ENCODE measurements around the gene PDCD11.
A peak's percentile ranks its signal among the peaks of the same experiment; 100 is the strongest.
"Not testable (repeated sequence)": the region's sequence is repeated elsewhere in the genome, so short reads cannot be mapped to it uniquely, and the experiment has no call there.

PDCD11 gene

DNA sequence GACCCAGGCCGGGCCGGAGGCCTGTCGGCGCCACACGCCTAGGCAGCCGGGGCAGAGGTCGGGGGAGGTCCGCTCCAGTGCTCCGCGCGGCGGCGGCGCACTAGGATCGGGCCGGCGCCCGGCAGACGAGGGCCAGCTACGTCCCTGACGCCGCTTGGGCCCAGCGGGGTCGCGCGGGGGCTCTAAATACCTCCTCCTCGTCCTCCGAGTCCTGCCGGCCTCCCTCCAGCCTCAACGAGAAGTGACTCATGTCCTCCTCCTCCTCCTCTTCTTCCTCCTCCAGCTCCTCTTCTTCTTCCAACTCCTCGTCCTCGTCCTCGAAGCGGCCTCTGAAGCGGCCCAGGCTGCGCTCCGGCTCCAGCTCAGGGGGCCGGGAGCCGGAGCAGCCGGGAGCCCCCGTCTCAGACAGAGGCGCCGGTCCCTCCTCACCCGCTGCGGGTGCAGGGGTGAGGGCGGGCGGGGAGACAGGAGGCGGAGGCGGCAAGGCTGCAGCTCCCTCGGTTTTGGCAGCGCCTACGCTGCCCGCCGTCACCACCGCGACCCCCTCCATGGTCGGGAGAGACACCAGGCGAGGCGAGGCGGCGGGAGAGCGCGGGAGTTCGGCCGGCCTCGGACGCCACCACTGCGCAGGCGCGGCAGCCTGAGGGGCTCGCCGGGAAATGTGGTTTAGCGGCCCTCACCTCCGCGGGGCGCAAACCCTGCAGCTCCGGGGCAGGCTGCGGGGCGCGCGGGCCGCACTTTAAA is 45.7 kb upstream of the PDCD11 start, which contains the start of gene PCGF6:
Gene PCGF6 (minus strand): TSS at position 624 of the 744 bp plus-strand sequence. CDS start 74 bp downstream, at position 550.
- Histone ChIP-seq H3K36me3 (ENCODE audit: insufficient read depth, low read length) (peaks cover 29% of the 10 kb centered on the region), H3F3A (ENCODE audit: insufficient read depth, low read length) (0 out of 2 replicates have a peak, but pooled peaks cover 2% of the 10 kb centered on the region), H3K9me3 (ENCODE audit: low read length) (no peaks in the 10 kb centered on the region), H3K27ac (ENCODE audit: low read depth, low read length, poor library complexity, severe bottlenecking) (peak within 1 kb of the TSS; percentile 33), H3K9me2 (ENCODE audit: low read depth, low read length) (no peaks in the 10 kb centered on the region), H3K4me2 (ENCODE audit: low read length) (peak within 1 kb of the TSS; percentile 84), H3K9ac (ENCODE audit: low read length) (peak within 1 kb of the TSS; percentile 92), H3K4me3 (ENCODE audit: low read depth, low read length, poor library complexity, severe bottlenecking) (peak within 1 kb of the TSS; percentile 91), H4K20me1 (ENCODE audit: insufficient read depth, low read length) (no peaks in the 10 kb centered on the region), H3K4me1 (ENCODE audit: insufficient read depth, low read length, severe bottlenecking) (peaks cover 21% of the 10 kb centered on the region), H2AFZ (ENCODE audit: low read length) (peak within 1 kb of the TSS; percentile 98), H3K79me2 (ENCODE audit: insufficient read depth, low read length) (peaks cover 8% of the 10 kb centered on the region), H3K27me3 (ENCODE audit: insufficient read depth, low read length) (no peaks in the 10 kb centered on the region)
- TF ChIP-seq EZH2 (IDR thresholded peaks at IDR 0.05; ENCODE audit: borderline replicate concordance, low read length), result no peak
- TF ChIP-seq, protein P1, sequence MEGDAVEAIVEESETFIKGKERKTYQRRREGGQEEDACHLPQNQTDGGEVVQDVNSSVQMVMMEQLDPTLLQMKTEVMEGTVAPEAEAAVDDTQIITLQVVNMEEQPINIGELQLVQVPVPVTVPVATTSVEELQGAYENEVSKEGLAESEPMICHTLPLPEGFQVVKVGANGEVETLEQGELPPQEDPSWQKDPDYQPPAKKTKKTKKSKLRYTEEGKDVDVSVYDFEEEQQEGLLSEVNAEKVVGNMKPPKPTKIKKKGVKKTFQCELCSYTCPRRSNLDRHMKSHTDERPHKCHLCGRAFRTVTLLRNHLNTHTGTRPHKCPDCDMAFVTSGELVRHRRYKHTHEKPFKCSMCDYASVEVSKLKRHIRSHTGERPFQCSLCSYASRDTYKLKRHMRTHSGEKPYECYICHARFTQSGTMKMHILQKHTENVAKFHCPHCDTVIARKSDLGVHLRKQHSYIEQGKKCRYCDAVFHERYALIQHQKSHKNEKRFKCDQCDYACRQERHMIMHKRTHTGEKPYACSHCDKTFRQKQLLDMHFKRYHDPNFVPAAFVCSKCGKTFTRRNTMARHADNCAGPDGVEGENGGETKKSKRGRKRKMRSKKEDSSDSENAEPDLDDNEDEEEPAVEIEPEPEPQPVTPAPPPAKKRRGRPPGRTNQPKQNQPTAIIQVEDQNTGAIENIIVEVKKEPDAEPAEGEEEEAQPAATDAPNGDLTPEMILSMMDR (IDR thresholded peaks at IDR 0.05; ENCODE audit: low read length), result no peak

DNA sequence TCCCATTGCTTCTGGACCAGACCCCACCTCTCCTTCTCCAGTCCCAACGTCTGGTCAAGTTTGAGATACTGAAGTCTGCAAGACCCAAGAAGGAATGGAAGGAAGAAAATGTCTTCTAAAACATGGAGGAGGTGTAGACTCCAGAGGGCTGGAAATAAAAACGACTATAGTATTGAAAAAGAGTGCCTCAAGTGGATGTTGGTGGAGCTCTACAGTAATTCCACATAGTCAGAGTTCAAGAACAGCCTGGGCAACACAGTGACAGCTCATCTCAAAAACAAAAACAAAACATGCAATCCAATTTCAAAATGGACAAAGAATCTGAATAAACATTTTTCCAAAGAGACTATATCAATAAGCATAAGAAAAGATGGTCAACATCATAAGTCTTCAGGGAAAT is 43.1 kb upstream of the PDCD11 start:
- Histone ChIP-seq H3K4me1 (ENCODE audit: insufficient read depth, low read length, severe bottlenecking) (peaks cover 21% of the 10 kb centered on the region), H3K27ac (ENCODE audit: low read depth, low read length, poor library complexity, severe bottlenecking) (no peak overlapping the region), H3K4me2 (ENCODE audit: low read length) (no peak overlapping the region), H3K9ac (ENCODE audit: low read length) (no peak overlapping the region), H2AFZ (ENCODE audit: low read length) (no peak overlapping the region), H3K9me2 (ENCODE audit: low read depth, low read length) (no peaks in the 10 kb centered on the region), H3K4me3 (ENCODE audit: low read depth, low read length, poor library complexity, severe bottlenecking) (no peak overlapping the region), H3K79me2 (ENCODE audit: insufficient read depth, low read length) (peaks cover 8% of the 10 kb centered on the region), H3K27me3 (ENCODE audit: insufficient read depth, low read length) (no peaks in the 10 kb centered on the region), H3K9me3 (ENCODE audit: low read length) (no peaks in the 10 kb centered on the region), H3K36me3 (ENCODE audit: insufficient read depth, low read length) (peaks cover 9% of the 10 kb centered on the region; the same call in 1 of the 2 replicates), H4K20me1 (ENCODE audit: insufficient read depth, low read length) (no peaks in the 10 kb centered on the region), H3F3A (ENCODE audit: insufficient read depth, low read length) (0 out of 2 replicates have a peak, but pooled peaks cover 2% of the 10 kb centered on the region)
- TF ChIP-seq, protein P1 (IDR thresholded peaks at IDR 0.05; ENCODE audit: low read length), result peak; percentile 7; the same call in 1 of the 2 replicates
- TF ChIP-seq EZH2 (IDR thresholded peaks at IDR 0.05; ENCODE audit: borderline replicate concordance, low read length), result no peak

DNA sequence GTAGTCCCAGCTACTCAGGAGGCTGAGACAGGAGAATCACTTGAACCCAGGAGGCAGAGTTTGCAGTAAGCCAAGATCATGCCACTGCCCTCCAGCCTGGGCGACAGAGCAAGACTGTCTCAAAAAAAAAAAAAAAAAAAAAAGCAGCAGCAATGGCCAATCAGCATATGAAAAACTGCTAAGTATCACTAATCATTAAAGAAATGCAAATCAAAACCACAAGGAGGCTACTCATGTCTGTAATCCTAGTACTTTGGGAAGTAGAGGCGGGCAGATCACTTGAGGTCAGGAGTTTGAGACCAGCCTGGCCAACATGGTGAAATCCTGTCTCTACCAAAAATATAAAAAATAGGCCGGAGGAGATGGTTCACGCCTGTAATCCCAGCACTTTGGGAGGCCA is 41.9 kb upstream of the PDCD11 start:
- not testable (repeated sequence) for H3K36me3 ChIP-seq (ENCODE audit: insufficient read depth, low read length); H3K4me2 ChIP-seq (ENCODE audit: low read length); H3F3A ChIP-seq (ENCODE audit: insufficient read depth, low read length); H2AFZ ChIP-seq (ENCODE audit: low read length); H3K9me3 ChIP-seq (ENCODE audit: low read length); H4K20me1 ChIP-seq (ENCODE audit: insufficient read depth, low read length); H3K79me2 ChIP-seq (ENCODE audit: insufficient read depth, low read length); H3K9me2 ChIP-seq (ENCODE audit: low read depth, low read length); H3K27ac ChIP-seq (ENCODE audit: low read depth, low read length, poor library complexity, severe bottlenecking); H3K27me3 ChIP-seq (ENCODE audit: insufficient read depth, low read length); H3K4me3 ChIP-seq (ENCODE audit: low read depth, low read length, poor library complexity, severe bottlenecking); H3K9ac ChIP-seq (ENCODE audit: low read length)
- peaks cover 13% of the 10 kb centered on the region for H3K4me1 ChIP-seq (ENCODE audit: insufficient read depth, low read length, severe bottlenecking)
